D721Med (cell line): ENCODE data around the gene TMCC1.
"Not testable (repeated sequence)": the region's sequence is repeated elsewhere in the genome, so short reads cannot be mapped to it uniquely, and the experiment has no call there.

ENCODE experiments used
- DNase-seq: peaks from one replicate; pipeline ENCODE4 v3.0.0; 2011; ENCODE audit warnings: low spot score; ENCODE audit not compliant: insufficient read length
- FAIRE-seq: peaks from 2 replicates; lab custom pipeline; 2011; peaks lifted over from hg19 to GRCh38; lab: Jason Lieb, UNC
- CTCF ChIP-seq: IDR thresholded peaks from 2 replicates; pipeline ENCODE4 v1.5.1; 2012; ENCODE audit warnings: mild to moderate bottlenecking, control low read depth; ENCODE audit not compliant: insufficient read depth; ENCODE audit errors: missing control alignments

TMCC1 gene

GRCh38 chr3:129758785-129759320 is 134.7 kb downstream of the TMCC1 start:
- FAIRE-seq, result no peak
- DNase-seq, result no peak
- TF ChIP-seq CTCF, result no peak

- TF ChIP-seq CTCF, result no peak
- FAIRE-seq (no peak), DNase-seq (no peak)
These were observed 135.2 kb downstream of the TMCC1 start for GRCh38 chr3:129758306-129758705.

GRCh38 chr3:129756871-129757270 is 136.6 kb downstream of the TMCC1 start:
- no peak for TF ChIP-seq CTCF
- DNase-seq (no peak), FAIRE-seq (no peak)

GRCh38 chr3:129751105-129751504 is 142.4 kb downstream of the TMCC1 start:
- FAIRE-seq, DNase-seq: not testable (repeated sequence)

- FAIRE-seq, result no peak
- no peak for TF ChIP-seq CTCF
- no peak for DNase-seq
These were observed 143.8 kb downstream of the TMCC1 start for GRCh38 chr3:129749692-129750091.

- FAIRE-seq, result no peak
- no peak for TF ChIP-seq CTCF
- DNase-seq, result no peak
These were observed 145.5 kb downstream of the TMCC1 start for GRCh38 chr3:129747992-129748391.

GRCh38 chr3:129747136-129747535 is 146.4 kb downstream of the TMCC1 start:
- TF ChIP-seq CTCF, result no peak
- DNase-seq, result no peak
- no peak for FAIRE-seq

GRCh38 chr3:129746629-129747028 is 146.9 kb downstream of the TMCC1 start:
- no peak for DNase-seq
- TF ChIP-seq CTCF, result no peak
- peak; percentile 29 for FAIRE-seq
